K562 (cell line): ENCODE measurements around the gene AKAP14. TPM values are rescaled to one million over a fixed set of nuclear protein-coding genes. Genes with fewer than 3 reads are reported as not detected.

ENCODE experiments used
- ARID1B ChIP-seq: fragments of 450-650 bp; IDR thresholded peaks from 2 replicates; pipeline ENCODE4 v1.6.1; 2016; ENCODE audit warnings: antibody characterized with exemption, mild to moderate bottlenecking, inconsistent platforms
- ARID3B ChIP-seq: fragments of 250-450 bp; sonication (Bioruptor Pico); IDR thresholded peaks from 2 replicates; pipeline ENCODE4 v1.4.0; 2020; ENCODE audit warnings: borderline replicate concordance
- ASH1L ChIP-seq: fragments of 450-650 bp; IDR thresholded peaks from 2 replicates; pipeline ENCODE4 v1.6.1; 2018; ENCODE audit warnings: borderline replicate concordance, mild to moderate bottlenecking, low read depth; ENCODE audit not compliant: partially characterized antibody
- BRF2 ChIP-seq: IDR thresholded peaks from 3 replicates; pipeline ENCODE4 v1.6.1; 2011; ENCODE audit warnings: borderline replicate concordance, mild to moderate bottlenecking; ENCODE audit not compliant: insufficient read length, insufficient read depth
- EP300 ChIP-seq: IDR thresholded peaks from 2 replicates; pipeline ENCODE4 v1.6.1; 2012; ENCODE audit warnings: low read length, improper control_type of control experiment
- FIP1L1 ChIP-seq: fragments of 200-400 bp; formaldehyde crosslinking; IDR thresholded peaks from 2 replicates; pipeline ENCODE4 v1.6.1; 2018; ENCODE audit warnings: mild to moderate bottlenecking, low read depth, low read length; ENCODE audit not compliant: poor library complexity, severe bottlenecking
- HIVEP1 ChIP-seq: fragments of 250-450 bp; sonication (Bioruptor Pico); IDR thresholded peaks from 2 replicates; pipeline ENCODE4 v1.4.0; 2020; ENCODE audit warnings: mild to moderate bottlenecking
- KLF10 ChIP-seq: fragments of 250-450 bp; sonication (Bioruptor Pico); IDR thresholded peaks from 2 replicates; pipeline ENCODE4 v1.6.1; 2021; ENCODE audit warnings: matching md5 sums
- LCOR ChIP-seq: sonication (generic); formaldehyde crosslinking; IDR thresholded peaks from 2 replicates; pipeline ENCODE4 v1.8.0; 2022; ENCODE audit warnings: mild to moderate bottlenecking, missing genetic modification reagents
- NONO ChIP-seq, 2 experiments: fragments of 200-400 bp in 1 of 2; fragments of 450-650 bp in 1 of 2; formaldehyde crosslinking in 1 of 2; IDR thresholded peaks; 2 replicates each; pipeline ENCODE4 v1.6.1; 2017; ENCODE audit warnings: low read depth in 2 of 2, mild to moderate bottlenecking in 2 of 2, moderate library complexity in 2 of 2, low read length in 1 of 2
- POLR2H ChIP-seq: IDR thresholded peaks from 2 replicates; pipeline ENCODE4 v1.6.1; 2016; ENCODE audit warnings: missing genetic modification characterization, low read depth, mild to moderate bottlenecking, control low read depth, missing compliant biosample characterization, moderate library complexity
- RCOR1 ChIP-seq, 2 experiments: IDR thresholded peaks; 2 replicates each; pipeline ENCODE4 v1.6.1; 2012; ENCODE audit warnings: low read depth in 2 of 2, low read length in 2 of 2, borderline replicate concordance in 1 of 2, improper control_type of control experiment in 1 of 2
- SNIP1 ChIP-seq: fragments of 450-650 bp; IDR thresholded peaks from 2 replicates; pipeline ENCODE4 v1.7.1; 2017; ENCODE audit warnings: low read depth, mild to moderate bottlenecking
- SREBF2 ChIP-seq: sonication (generic); formaldehyde crosslinking; IDR thresholded peaks from 2 replicates; pipeline ENCODE4 v1.4.0; 2020; ENCODE audit warnings: mild to moderate bottlenecking, missing genetic modification reagents
- SUPT5H ChIP-seq: fragments of 450-650 bp; IDR thresholded peaks from 2 replicates; pipeline ENCODE4 v1.6.1; 2016
- U2AF1 ChIP-seq: fragments of 200-400 bp; formaldehyde crosslinking; optimal IDR thresholded peaks from 2 replicates; pipeline ENCODE3; 2017; ENCODE audit warnings: mild to moderate bottlenecking, low read depth, low read length, moderate library complexity
- ZBTB11 ChIP-seq, 3 experiments: fragments of 200-800 bp in 1 of 3; fragments of 250-450 bp in 1 of 3; fragments of 450-650 bp in 1 of 3; sonication (Bioruptor Pico) in 1 of 3; sonication (Bioruptor generic) in 1 of 3; formaldehyde crosslinking in 1 of 3; IDR thresholded peaks; 2 replicates each; pipeline versions ENCODE4 v1.6.1 to v1.8.0; 2016 to 2022; ENCODE audit warnings: mild to moderate bottlenecking in 2 of 3, missing genetic modification characterization in 2 of 3, missing compliant biosample characterization in 1 of 3, moderate library complexity in 1 of 3
- ZC3H11A ChIP-seq: IDR thresholded peaks from 2 replicates; pipeline ENCODE4 v1.6.1; 2012; ENCODE audit warnings: low read depth, low read length, improper control_type of control experiment
- ZC3H4 ChIP-seq: sonication (generic); formaldehyde crosslinking; IDR thresholded peaks from 2 replicates; pipeline ENCODE4 v1.9.0; 2021; ENCODE audit warnings: missing genetic modification reagents, borderline replicate concordance
- ZFP1 ChIP-seq: fragments of 450-650 bp; formaldehyde crosslinking; IDR thresholded peaks from 2 replicates; pipeline ENCODE4 v1.4.0; 2020; ENCODE audit warnings: mild to moderate bottlenecking, mixed read lengths
- polyA plus RNA-seq, 8 experiments: library from polyadenylated mRNA; depleted of rRNA in 4 of 8; stranded (reverse) in 5 of 8; unstranded in 3 of 8; fragments of >200 nt; fragmentation: Nextera tagmentation in 2 of 8; fragmentation: Illumina TruSeq in 1 of 8; extraction: Ambion mirVana in 2 of 8; extraction: Trizol in 1 of 8; gene quantifications; 2 replicates each; pipeline versions ENCODE4 v1.2.1 to v1.2.3, GENCODE V29; 2011 to 2014; ENCODE audit warnings: inconsistent platforms in 1 of 8, missing spikeins in 1 of 8
- total RNA-seq, 7 experiments: library from RNA; depleted of rRNA in 6 of 7; stranded (reverse); fragments of >200 nt in 6 of 7; fragmentation: Illumina TruSeq in 2 of 7; extraction: Trizol in 2 of 7; gene quantifications; 2 replicates each; pipeline versions ENCODE4 v1.2.1 to v1.2.3, GENCODE V29; 2011 to 2021; ENCODE audit warnings: low replicate concordance in 1 of 7

Gene AKAP14
- total and polyA plus RNA-seq, 9 of the 15 experiments (the other 6 are each of a cell fraction or from before 2014, with no cell fraction given) = not detected

DNA sequence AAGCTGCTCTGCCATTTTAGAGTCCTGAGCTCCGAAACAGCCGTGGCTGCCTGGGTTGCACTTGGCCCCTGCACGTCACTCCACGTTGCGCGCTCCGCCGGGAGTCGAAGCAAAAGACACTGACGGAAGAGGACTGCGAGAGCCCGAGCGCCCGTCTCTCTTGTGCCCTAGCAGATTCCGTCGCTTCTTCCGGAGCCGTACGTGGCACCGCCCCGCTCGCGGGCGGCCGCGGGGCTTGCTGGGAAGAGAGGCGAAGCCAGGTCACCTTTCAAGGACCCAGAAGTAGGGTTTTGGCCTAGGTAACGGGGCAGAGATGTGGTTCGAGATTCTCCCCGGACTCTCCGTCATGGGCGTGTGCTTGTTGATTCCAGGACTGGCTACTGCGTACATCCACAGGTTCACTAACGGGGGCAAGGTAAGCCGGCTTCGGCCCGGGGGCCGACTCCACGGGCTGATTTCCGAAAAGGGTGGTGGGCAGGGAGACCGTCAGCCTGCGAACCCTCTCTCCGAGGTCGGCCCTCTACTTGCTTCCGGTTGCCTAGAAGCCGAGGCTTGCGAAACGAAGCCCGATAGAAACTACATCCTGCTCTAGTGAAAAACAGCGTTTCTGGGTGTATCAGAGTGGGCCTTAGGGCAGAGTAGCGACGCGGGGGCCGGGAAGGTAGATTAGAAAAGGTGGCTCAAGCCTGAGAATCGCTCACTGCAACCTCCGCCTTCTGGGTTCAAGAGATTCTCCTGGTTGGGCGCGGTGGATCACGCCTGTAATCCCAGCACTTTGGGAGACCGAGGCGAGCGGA, 23.9 kb upstream of the AKAP14 start, which contains the start of the genes NDUFA1 and RNF113A (continued):
- TF ChIP-seq ZFP1 (CRISPR knock-in tag) = no peak
- no peak for TF ChIP-seq U2AF1
- TF ChIP-seq POLR2H = peak; percentile 91
- TF ChIP-seq FIP1L1 = peak; percentile 28
- TF ChIP-seq LCOR (CRISPR knock-in tag) = peak; percentile 77
- peak; percentile 88 for TF ChIP-seq SUPT5H
- TF ChIP-seq HIVEP1 (CRISPR knock-in tag) = no peak
- TF ChIP-seq ZC3H4 = no peak
- no peak for TF ChIP-seq SREBF2
- 0 out of 2 replicates have a peak, but pooled peaks have one; percentile 7 for TF ChIP-seq EP300
- no peak for TF ChIP-seq SNIP1
- 0 out of 2 replicates have a peak, but pooled peaks have one; percentile 53 for TF ChIP-seq ZC3H11A
- no peak for TF ChIP-seq RCOR1 (IDR thresholded peaks at IDR 0.05; ENCODE audit: borderline replicate concordance in 1 of 2, low read depth in 2 of 2, low read length in 2 of 2)
- TF ChIP-seq ARID3B = no peak
- TF ChIP-seq BRF2 = no peak
- TF ChIP-seq ZBTB11 (CRISPR knock-in tag; IDR thresholded peaks at IDR 0.05) = peak in 2 of 3 experiments; percentile 63 to 94; a peak in 4 of 6 replicates
- no peak for TF ChIP-seq KLF10 (CRISPR knock-in tag)
- TF ChIP-seq NONO (IDR thresholded peaks at IDR 0.05; ENCODE audit: low read depth in 2 of 2, low read length in 1 of 2) = no peak
- no peak for TF ChIP-seq ASH1L
- peak; percentile 24; the same call in 1 of the 2 replicates for TF ChIP-seq ARID1B
